Neural progenitor cell (in vitro differentiated cells): ENCODE measurements around the gene SRSF9.

Source experiments
- CTCF ChIP-seq: fragments of 200-600 bp; sonication (generic); IDR thresholded peaks from 2 replicates; pipeline ENCODE4 v1.5.1; 2017; ENCODE audit warnings: antibody characterized with exemption, mild to moderate bottlenecking
- EZH2 ChIP-seq: fragments of 200-600 bp; sonication (generic); IDR thresholded peaks from 2 replicates; pipeline ENCODE4 v1.6.1; 2017; ENCODE audit warnings: antibody characterized with exemption, mild to moderate bottlenecking, moderate library complexity

- peak; percentile 7 for TF ChIP-seq CTCF
- no peak for TF ChIP-seq EZH2
Measured at GRCh38 chr12:120495731-120496412, 26.3 kb upstream of the SRSF9 start, which contains the start of gene DYNLL1.
